Stimulated activated CD4-positive, alpha-beta T cell treated with anti-CD3 and anti-CD28 coated beads, Interleukin-12 subunit alpha, Interleukin-12 subunit beta, amount 100 ng/mL, for 4 hours (primary cell): ENCODE measurements around the gene MCF2L2.
"Not testable (repeated sequence)": the region's sequence is repeated elsewhere in the genome, so short reads cannot be mapped to it uniquely, and the experiment has no call there.

Experiments used
- DNase-seq: peaks from one replicate; pipeline ENCODE4 v3.0.0-alpha.2; 2020

The MCF2L2 gene

GRCh38 chr3:183428447-183429211, at the start of gene MCF2L2:
MCF2L2 (minus strand) TSS chr3:183428619; CDS start chr3:183427977, 642 bp downstream.
- peak; percentile 65 for DNase-seq

- no peak for DNase-seq
Measured at GRCh38 chr3:183477801-183478456, 49.5 kb upstream of the MCF2L2 start.

GRCh38 chr3:183475764-183476162, 47.3 kb upstream of the MCF2L2 start:
- DNase-seq = not testable (repeated sequence)

GRCh38 chr3:183475016-183475763, 46.8 kb upstream of the MCF2L2 start:
- no peak for DNase-seq

- DNase-seq = no peak
Measured at GRCh38 chr3:183473969-183474368, 45.5 kb upstream of the MCF2L2 start.

DNA sequence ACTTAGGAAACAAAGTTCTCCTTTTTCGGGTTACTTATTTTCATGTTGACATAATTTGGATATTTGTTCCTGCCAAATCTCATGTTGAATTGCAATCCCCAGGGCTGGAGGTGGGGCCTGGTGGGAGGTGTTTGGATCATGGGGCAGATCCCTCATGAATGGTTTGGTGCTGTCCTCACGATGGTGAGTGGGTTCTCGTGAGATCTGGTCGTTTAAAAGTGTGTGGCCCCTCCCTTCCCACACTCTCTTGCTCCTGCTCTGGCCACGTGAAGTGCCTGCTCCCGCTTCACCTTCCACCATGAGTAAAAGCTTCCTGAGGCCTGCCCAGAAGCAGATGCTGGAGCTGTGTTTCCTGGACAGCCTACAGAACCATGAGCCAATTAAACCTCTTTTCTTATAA, 43.7 kb upstream of the MCF2L2 start:
- DNase-seq = no peak

DNA sequence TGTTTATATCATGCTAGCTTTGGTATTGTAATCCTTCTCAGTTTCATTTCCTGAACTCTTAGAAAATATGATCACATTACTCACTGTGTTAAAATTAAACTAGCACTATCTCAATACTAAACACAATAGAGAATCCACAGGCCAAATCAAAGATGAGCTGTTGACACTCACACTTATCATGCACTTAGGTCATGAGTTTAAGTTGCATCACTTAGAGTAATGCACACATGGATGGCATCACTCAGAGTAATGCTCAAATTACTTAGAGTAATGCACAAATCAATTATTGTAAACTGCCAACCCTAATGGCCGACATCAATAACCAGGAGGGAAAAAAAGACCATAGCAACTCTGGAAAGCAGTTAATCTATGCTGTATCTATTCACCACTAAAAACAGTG, 40.0 kb upstream of the MCF2L2 start:
- no peak for DNase-seq

DNA sequence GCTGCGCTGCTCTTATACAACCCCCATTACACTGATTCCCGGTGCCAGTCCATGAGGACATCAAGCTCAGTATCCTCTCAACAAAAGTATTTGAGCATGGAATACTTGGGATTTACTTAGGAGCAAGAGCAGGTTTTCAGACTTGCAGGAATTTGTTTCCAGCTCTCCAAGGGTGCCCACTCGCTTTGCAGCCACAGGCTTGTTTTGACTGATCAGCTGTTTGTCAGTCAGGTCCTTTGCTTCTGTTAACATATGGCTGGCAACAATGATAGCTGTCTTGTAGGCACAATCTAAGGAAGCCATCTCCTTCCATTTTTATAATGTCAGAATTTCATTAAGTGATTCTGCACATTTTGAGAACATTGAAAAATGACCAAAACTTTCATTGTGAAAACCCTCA, 38.2 kb upstream of the MCF2L2 start:
- DNase-seq = no peak

DNA sequence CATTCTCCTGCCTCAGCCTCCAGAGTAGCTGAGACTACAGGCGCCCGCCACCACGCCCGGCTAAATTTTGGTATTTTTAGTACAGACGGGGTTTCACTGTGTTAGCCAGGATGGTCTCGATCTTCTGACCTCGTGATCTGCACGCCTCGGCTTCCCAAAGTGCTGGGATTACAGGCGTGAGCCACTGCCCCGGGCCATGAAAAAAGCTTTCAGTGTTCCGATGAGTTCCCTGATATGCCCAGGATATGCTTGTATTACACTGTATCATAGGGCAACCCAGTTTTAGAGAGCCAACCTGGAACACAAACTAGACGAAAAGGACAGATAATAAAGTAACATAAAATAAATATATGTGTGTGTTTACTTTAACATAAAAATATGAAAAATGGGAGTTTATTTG, 37.3 kb upstream of the MCF2L2 start:
- not testable (repeated sequence) for DNase-seq

DNA sequence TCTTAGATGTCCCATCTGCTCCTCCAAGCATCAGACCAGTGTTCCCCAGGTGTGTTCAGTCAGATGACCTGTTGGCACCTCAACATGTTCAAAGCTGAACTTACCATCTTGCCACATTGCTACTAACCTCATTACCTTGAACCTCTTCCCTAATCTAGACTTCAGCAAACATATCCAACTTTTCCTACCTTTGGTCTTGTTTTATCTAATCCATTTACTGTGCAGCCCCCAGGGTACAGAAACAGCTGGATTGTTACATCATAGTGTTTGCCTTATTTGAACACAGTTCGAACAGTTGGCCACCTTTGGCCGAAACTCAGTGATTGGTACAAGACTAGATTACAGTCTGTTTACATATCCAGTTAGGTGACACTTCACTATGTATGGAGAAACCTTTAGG, 36.1 kb upstream of the MCF2L2 start:
- DNase-seq = no peak

DNA sequence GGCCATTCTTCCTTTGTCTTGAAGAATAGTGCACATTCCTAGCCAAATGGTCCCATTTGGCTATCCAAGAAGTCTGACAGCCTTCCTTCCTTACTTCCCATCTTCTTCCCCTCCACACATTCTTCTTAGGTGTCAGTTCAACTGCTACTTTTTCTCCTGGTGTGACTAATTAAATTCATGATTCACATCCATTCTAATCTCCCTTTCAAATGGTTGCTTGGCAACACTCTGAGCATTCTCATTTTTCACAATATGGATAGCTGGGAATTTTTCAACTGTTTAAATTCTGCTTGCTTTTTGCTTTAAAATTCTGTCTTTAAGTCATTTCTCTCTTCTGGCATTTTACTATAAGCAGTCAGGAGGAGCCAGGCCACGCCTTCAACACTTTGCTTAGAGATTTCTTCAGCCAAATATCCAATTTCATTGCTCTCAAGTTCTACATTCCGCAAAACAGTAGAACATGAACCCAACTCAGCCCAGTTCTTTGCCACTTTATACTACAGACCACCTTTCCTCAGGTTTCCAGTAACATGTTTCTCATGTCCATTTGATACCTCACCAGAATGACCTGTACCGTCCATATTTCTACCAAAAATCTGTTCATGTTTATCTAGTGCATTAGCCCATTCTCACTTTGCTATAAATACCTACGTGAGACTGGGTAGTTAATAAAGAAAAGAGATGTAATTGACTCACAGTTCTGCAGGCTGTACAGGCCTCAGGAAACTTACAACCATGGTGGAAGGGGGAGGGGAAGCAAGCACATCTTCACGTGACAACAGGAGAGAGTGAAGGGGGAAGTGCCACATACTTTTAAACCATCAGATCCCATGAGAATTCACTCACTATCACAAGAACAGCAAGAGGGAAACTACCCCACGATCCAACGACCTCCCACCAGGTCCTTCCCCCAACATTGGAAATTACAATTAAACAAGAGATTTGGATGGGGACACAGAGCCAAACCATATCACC, 31.9 kb upstream of the MCF2L2 start:
- no peak for DNase-seq

GRCh38 chr3:183455089-183455488, 26.7 kb upstream of the MCF2L2 start:
- DNase-seq = no peak

GRCh38 chr3:183454064-183454463, 25.6 kb upstream of the MCF2L2 start:
- DNase-seq = no peak

DNA sequence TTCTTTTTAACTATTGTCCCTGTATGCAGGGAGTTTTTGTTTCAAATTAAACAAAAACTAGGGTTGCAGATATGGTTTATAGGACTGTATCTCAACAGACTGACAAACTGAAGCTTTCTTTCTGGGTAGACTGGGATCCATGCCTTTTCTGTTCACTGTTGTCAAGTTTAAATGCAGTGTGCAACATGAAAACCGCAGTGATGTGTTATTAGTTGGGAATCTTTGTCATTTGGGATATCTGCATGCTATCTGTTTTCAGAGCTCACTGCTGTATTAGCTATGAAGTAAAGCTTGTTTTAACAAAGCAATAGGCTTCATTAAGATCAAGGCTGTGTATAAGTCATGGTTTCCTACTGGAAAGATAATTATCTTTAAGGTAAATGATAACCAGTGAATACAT, 21.4 kb upstream of the MCF2L2 start:
- DNase-seq = no peak

DNA sequence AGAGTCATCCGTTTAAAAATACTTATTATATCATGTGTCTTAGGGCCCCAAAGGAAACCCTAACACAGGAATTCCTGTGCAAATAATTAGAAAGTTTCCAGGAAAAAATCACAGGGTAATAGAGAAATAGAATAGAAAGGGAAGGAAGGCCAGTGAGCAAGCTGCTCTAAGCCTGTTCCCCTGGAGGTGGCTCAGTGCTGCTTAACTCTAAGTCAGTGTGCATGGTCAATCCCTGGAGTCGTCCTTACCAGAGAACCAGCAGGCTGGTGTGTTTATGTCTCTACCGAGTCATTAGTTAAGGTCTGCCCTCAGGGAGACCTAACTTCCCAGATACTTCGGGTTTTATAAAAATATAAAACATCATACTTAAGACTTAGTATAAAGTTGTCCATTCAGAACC, 21.0 kb upstream of the MCF2L2 start:
- DNase-seq = no peak

DNA sequence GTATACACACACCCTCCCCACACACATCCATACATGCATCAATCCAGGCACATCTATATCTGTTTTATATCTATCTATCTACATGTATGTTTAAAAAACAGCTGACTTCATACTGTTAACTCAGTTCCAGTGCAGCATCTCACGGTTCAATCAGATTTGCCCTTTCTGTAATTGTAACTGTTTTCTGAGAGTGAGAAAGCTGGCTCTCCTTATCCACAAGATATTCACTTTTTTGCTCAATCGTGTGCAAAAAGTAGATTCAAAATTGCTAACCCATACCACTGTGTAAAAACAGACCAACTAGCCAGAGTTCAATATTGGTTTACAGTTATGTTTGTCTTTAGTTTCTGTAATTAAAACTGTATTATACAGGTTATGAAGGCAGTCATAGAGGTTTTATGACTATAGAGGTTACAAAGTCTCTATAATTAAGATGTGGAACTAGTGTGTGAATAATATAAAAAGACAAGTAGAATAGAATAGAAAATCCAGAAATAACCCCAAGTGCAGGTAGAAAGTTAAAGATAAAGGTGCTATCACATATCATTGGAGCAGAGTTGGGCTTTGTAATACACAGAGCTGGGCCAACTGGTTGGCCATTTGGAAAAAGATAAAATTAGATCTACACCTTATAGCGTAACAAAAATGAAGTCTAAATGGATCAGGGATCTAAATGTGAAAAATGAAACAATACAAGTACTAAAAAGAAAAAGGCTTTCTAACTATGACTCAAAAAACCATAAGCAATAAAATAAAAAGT, 20.1 kb upstream of the MCF2L2 start:
- no peak for DNase-seq

GRCh38 chr3:183447206-183448001, 19.0 kb upstream of the MCF2L2 start:
- DNase-seq = peak; percentile 55

DNA sequence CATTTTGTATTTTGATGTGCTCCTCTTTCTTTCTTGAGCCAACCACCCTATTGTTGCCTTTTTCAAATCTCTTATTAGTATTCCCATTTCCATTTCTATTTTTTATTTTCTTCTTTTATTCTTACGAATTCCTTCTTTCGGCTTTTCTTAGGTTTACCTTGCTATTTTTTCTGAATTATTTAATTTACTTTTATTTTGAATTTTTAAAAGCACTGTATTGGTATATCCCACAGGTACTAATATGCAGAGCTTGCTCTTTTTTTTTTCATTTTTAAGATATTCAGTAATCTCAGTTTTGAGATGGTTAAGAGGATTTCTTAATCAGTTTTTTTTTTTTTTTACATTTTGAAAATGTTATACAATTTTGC, 18.4 kb upstream of the MCF2L2 start:
- DNase-seq = no peak

DNA sequence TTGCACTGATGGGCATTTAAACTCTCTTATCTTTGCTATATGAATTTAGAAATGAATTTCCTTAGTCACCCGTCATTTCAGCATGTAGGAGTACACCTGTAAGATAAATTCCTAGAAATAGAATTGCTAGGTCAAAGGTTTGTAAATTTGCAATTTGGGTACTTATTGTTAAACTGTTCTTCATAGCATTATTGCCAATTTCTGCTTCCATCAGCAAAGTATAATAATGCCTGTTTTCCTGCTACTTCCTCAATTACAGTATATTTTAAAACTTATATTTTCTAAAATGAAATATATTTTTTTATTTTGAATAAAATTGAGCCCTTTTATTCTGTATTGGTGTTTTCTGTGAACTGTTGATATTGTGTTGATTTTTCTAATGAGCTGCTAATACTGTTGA, 16.3 kb upstream of the MCF2L2 start:
- no peak for DNase-seq

DNA sequence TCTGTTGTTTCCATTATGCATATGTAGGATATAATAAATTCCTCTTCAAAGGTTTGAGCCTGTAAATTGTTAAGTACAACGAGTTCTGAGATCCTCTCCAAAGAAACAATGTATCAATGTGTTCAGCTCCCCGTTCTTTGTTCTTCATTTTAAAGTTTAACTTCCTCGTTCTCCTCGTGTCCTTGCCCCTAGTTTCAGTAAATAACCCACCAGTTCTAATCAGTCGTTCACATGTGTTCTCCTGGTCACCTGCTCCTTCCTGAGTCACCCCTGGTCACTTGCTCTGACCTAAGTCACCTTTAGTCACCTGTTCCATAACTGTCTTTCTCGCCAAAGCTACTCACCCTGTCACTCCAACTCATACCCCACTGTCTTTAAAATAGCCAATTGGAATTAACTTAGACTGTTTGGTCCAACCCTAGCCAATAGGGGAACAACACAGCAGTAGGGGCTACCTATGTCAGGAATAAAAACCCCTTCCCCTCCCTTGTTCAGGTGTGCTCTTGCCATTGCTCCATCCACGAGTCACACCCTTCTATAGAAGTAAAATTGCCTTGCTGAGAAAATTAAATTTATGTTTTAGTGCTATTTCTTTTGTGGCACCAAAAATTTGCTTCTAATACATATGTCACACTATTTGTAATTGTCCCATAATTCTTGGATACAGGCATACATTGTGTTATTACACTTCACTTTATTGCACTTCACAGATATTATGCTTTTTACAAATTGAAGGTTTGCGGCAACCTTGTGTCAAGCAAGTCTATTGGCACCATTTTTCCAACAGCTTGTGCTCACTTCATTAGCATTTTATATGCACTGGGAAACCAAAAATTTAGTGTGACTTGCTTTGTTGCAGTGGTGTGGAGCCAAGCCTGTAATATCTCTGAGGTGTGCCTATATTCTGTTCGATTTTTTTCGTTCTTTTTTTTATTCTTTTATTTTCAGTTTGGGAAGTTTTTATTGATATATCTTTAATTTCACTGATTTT, 15.3 kb upstream of the MCF2L2 start:
- no peak for DNase-seq
